ENCODE results near the gene BTBD6.

The BTBD6 gene

GRCh38 chr14:105209091-105209490 lies 39.2 kb upstream of the BTBD6 start:
- no peak overlapping the region for H3K4me2 ChIP-seq (ENCODE audit: low read depth, low read length, poor library complexity, severe bottlenecking)

GRCh38 chr14:105209646-105210045 lies 38.7 kb upstream of the BTBD6 start:
- Histone ChIP-seq H3K79me2 (ENCODE audit: insufficient read depth, low read length) (no peaks in the 10 kb centered on the region), H3F3A (ENCODE audit: insufficient read depth) (no peaks in the 10 kb centered on the region), H2AFZ (ENCODE audit: low read depth, low read length, severe bottlenecking) (no peak overlapping the region), H3K4me2 (ENCODE audit: low read depth, low read length, poor library complexity, severe bottlenecking) (no peak overlapping the region), H4K20me1 (ENCODE audit: low read depth, low read length) (no peaks in the 10 kb centered on the region), H3K4me3 (ENCODE audit: insufficient read depth, low read length, poor library complexity, severe bottlenecking) (no peak overlapping the region), H3K36me3 (ENCODE audit: low read length) (no peaks in the 10 kb centered on the region), H3K9me3 (ENCODE audit: insufficient read depth, low read length) (no peaks in the 10 kb centered on the region), H3K9me2 (replicated peaks; ENCODE audit: insufficient read depth, low read length) (no peaks in the 10 kb centered on the region), H3K9ac (ENCODE audit: low read length) (no peak overlapping the region), H3K27ac (ENCODE audit: low read depth, low read length) (no peak overlapping the region), H3K27me3 (ENCODE audit: low read length) (no peaks in the 10 kb centered on the region)
- TF ChIP-seq CTCF (IDR thresholded peaks at IDR 0.05; ENCODE audit: insufficient read depth, low read length, poor library complexity, severe bottlenecking) (no peak), EZH2phosphoT487 (conservative IDR thresholded peaks at IDR 0.05; ENCODE audit: low read length) (no peak)

More at GRCh38 chr14:105209091-105209490, 39.2 kb upstream of the BTBD6 start:
- no peaks in the 10 kb centered on the region for H3K27me3 ChIP-seq (ENCODE audit: low read length)
- H3K9me2 ChIP-seq (replicated peaks; ENCODE audit: insufficient read depth, low read length) = no peaks in the 10 kb centered on the region
- no peaks in the 10 kb centered on the region for H3F3A ChIP-seq (ENCODE audit: insufficient read depth)
- no peak overlapping the region for H3K4me3 ChIP-seq (ENCODE audit: insufficient read depth, low read length, poor library complexity, severe bottlenecking)
- no peak overlapping the region for H3K9ac ChIP-seq (ENCODE audit: low read length)
- H3K27ac ChIP-seq (ENCODE audit: low read depth, low read length) = no peak overlapping the region
- no peak for TF ChIP-seq EZH2phosphoT487 (conservative IDR thresholded peaks at IDR 0.05; ENCODE audit: low read length)
- no peak for TF ChIP-seq CTCF (IDR thresholded peaks at IDR 0.05; ENCODE audit: insufficient read depth, low read length, poor library complexity, severe bottlenecking)
- no peaks in the 10 kb centered on the region for H3K9me3 ChIP-seq (ENCODE audit: insufficient read depth, low read length)
- no peaks in the 10 kb centered on the region for H3K36me3 ChIP-seq (ENCODE audit: low read length)
- H3K79me2 ChIP-seq (ENCODE audit: insufficient read depth, low read length) = no peaks in the 10 kb centered on the region
- H4K20me1 ChIP-seq (ENCODE audit: low read depth, low read length) = no peaks in the 10 kb centered on the region
- no peak overlapping the region for H2AFZ ChIP-seq (ENCODE audit: low read depth, low read length, severe bottlenecking)

GRCh38 chr14:105210266-105211025 lies 37.9 kb upstream of the BTBD6 start:
- no peaks in the 10 kb centered on the region for H3K79me2 ChIP-seq (ENCODE audit: insufficient read depth, low read length)
- no peaks in the 10 kb centered on the region for H3K27me3 ChIP-seq (ENCODE audit: low read length)
- H3K4me2 ChIP-seq (ENCODE audit: low read depth, low read length, poor library complexity, severe bottlenecking) = no peak overlapping the region
- no peaks in the 10 kb centered on the region for H3K36me3 ChIP-seq (ENCODE audit: low read length)
- no peaks in the 10 kb centered on the region for H3K9me2 ChIP-seq (replicated peaks; ENCODE audit: insufficient read depth, low read length)
- no peak overlapping the region for H3K4me3 ChIP-seq (ENCODE audit: insufficient read depth, low read length, poor library complexity, severe bottlenecking)
- no peaks in the 10 kb centered on the region for H4K20me1 ChIP-seq (ENCODE audit: low read depth, low read length)
- H3K27ac ChIP-seq (ENCODE audit: low read depth, low read length) = no peak overlapping the region
- H3F3A ChIP-seq (ENCODE audit: insufficient read depth) = no peaks in the 10 kb centered on the region
- TF ChIP-seq EZH2phosphoT487 (conservative IDR thresholded peaks at IDR 0.05; ENCODE audit: low read length) (no peak), CTCF (IDR thresholded peaks at IDR 0.05; ENCODE audit: insufficient read depth, low read length, poor library complexity, severe bottlenecking) (no peak)
- no peaks in the 10 kb centered on the region for H3K9me3 ChIP-seq (ENCODE audit: insufficient read depth, low read length)
- H3K9ac ChIP-seq (ENCODE audit: low read length) = no peak overlapping the region
- no peak overlapping the region for H2AFZ ChIP-seq (ENCODE audit: low read depth, low read length, severe bottlenecking)

Measured in SU-DHL-6 (cell line).